HFFc6 (cell line): ENCODE results near the gene UEVLD. TPM values are rescaled to one million over a fixed set of nuclear protein-coding genes. Genes with fewer than 3 reads are reported as not detected.

ENCODE experiments used
- DNase-seq: peaks from one replicate; pipeline ENCODE4 v3.0.0-alpha.2; 2018
- H3K27ac Mint-ChIP-seq: 2 replicates; pipeline ENCODE4 v1.8.0; 2020; ENCODE audit warnings: mild to moderate bottlenecking, mixed read lengths
- H3K27me3 Mint-ChIP-seq: 2 replicates; pipeline ENCODE4 v1.8.0; 2021; ENCODE audit warnings: mild to moderate bottlenecking, moderate library complexity, mixed read lengths; ENCODE audit not compliant: insufficient read depth
- H3K36me3 Mint-ChIP-seq: 2 replicates; pipeline ENCODE4 v1.8.0; 2021; ENCODE audit warnings: low read depth, mixed read lengths
- H3K4me1 Mint-ChIP-seq: 2 replicates; pipeline ENCODE4 v1.8.0; 2020; ENCODE audit warnings: low read depth, mixed read lengths
- H3K4me3 Mint-ChIP-seq: 2 replicates; pipeline ENCODE4 v1.8.0; 2020; ENCODE audit warnings: mild to moderate bottlenecking, moderate library complexity, mixed read lengths
- H3K9me3 Mint-ChIP-seq: 2 replicates; pipeline ENCODE4 v1.8.0; 2020; ENCODE audit warnings: mild to moderate bottlenecking, mixed read lengths
- CTCF ChIP-seq: fragments of 200-600 bp; sonication (generic); IDR thresholded peaks from 2 replicates; pipeline ENCODE4 v1.5.0; 2021; ENCODE audit warnings: antibody characterized with exemption, mild to moderate bottlenecking
- total RNA-seq, 6 experiments: library from RNA; stranded (reverse); fragmentation: NEBNext Ultra II Directional; extraction: Animal tissue kit (Norgen Biotek cat#: 25700); gene quantifications; 2 replicates in 1 of 6; 3 replicates in 5 of 6; pipeline ENCODE4 v1.2.3, GENCODE V29; 2021

UEVLD gene
- total RNA-seq, 6 experiments from 2014 or later = 20.0 to 29.0 (median 24.4) TPM

DNA sequence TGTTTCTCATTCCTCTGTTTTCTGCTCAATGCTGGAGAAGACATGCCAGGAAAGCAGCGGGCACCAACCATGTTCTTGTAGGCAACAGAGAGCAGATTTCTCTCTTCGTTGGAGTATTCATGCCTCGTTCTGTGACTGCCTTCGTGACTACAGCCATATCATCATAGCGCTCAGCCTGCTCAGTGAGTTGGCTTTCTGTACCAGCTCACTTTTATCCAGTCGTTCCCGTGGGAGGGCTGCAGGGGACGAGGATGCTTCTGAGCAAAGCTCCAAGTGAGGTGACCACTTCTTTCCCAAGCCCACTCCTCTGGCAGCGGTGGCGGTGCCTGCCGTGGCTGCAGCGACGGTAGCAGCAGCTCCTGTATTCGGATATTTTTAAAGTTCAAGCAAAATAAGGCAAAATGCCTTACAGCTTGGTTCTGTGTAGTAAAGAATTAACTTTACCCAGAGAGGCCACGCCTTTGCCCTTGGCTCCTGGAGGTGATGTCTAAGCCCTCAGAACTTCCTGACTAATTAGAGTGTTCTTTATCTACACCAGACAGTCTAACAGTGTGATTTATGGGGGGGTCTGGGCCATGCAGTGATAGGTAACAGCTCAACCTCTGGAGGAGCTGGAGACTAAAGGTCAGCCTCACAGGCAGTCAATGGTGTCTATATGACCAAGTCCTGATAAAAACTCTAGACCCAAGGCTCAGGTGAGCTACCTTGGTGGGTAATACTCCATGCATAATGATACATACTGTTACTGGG lies 97.6 kb downstream of the UEVLD start:
- no peak overlapping the region for H3K4me3 Mint-ChIP-seq
- H3K36me3 Mint-ChIP-seq = peaks cover 15% of the 10 kb centered on the region
- peaks cover 21% of the 10 kb centered on the region for H3K4me1 Mint-ChIP-seq
- H3K27me3 Mint-ChIP-seq = no peaks in the 10 kb centered on the region
- H3K27ac Mint-ChIP-seq = no peak overlapping the region
- no peak for TF ChIP-seq CTCF
- DNase-seq = no peak
- no peaks in the 10 kb centered on the region for H3K9me3 Mint-ChIP-seq

- no peak for DNase-seq
- TF ChIP-seq CTCF = no peak
- Mint-ChIP-seq H3K27me3 (no peaks in the 10 kb centered on the region), H3K27ac (no peak overlapping the region), H3K4me1 (peaks cover 21% of the 10 kb centered on the region), H3K9me3 (no peaks in the 10 kb centered on the region), H3K36me3 (peaks cover 15% of the 10 kb centered on the region), H3K4me3 (no peak overlapping the region)
Observed at GRCh38 chr11:18490319-18490718, 98.2 kb downstream of the UEVLD start.

- no peak overlapping the region for H3K27ac Mint-ChIP-seq
- peaks cover 38% of the 10 kb centered on the region for H3K36me3 Mint-ChIP-seq
- peaks cover 15% of the 10 kb centered on the region for H3K4me1 Mint-ChIP-seq
- no peaks in the 10 kb centered on the region for H3K9me3 Mint-ChIP-seq
- TF ChIP-seq CTCF = no peak
- H3K27me3 Mint-ChIP-seq = no peaks in the 10 kb centered on the region
- no peak for DNase-seq
- H3K4me3 Mint-ChIP-seq = no peak overlapping the region
Observed at GRCh38 chr11:18485913-18486528, 102.5 kb downstream of the UEVLD start.

Other genes with a start within 250 kb of the UEVLD start
- gene LDHA, start 194.2 kb downstream of the UEVLD start, total RNA-seq = 1,000 to 10,000 TPM; 1,331 to 1,603 (median 1,438) TPM
- 1 to 10 TPM in 4 of 6 experiments, under 1 TPM in 2; 0.52 to 2.7 (median 2.0) TPM for gene LDHC, start 176.4 kb downstream of the UEVLD start, total RNA-seq
- not detected for gene LDHAL6A, start 132.9 kb downstream of the UEVLD start, total RNA-seq
- 10 to 100 TPM; 56.9 to 82.7 (median 71.4) TPM for gene TSG101, start 61.8 kb downstream of the UEVLD start, total RNA-seq
- 1 to 10 TPM; 1.5 to 2.8 (median 2.4) TPM for gene MISFA, start 11.1 kb upstream of the UEVLD start, total RNA-seq
- gene SPTY2D1, start 45.6 kb upstream of the UEVLD start, total RNA-seq = 10 to 100 TPM; 25.9 to 29.8 (median 28.1) TPM
- under 1 TPM; 0.23 to 0.61 (median 0.41) TPM for gene TMEM86A, start 110.0 kb upstream of the UEVLD start, total RNA-seq
- not detected for gene IGSF22, start 137.5 kb upstream of the UEVLD start, total RNA-seq
- not detected for gene PTPN5, start 203.1 kb upstream of the UEVLD start, total RNA-seq